ENCODE data around the gene IRGC.

The IRGC gene

GRCh38 chr19:43668406-43669109, 47.3 kb upstream of the IRGC start (continued):
- TF ChIP-seq KLF17 (tag by site-specific recombination; IDR thresholded peaks at IDR 0.05): 0 out of 2 replicates have a peak, but pooled peaks have one; percentile 22
- no peak for TF ChIP-seq ZNF2 (tag by site-specific recombination; IDR thresholded peaks at IDR 0.05)
- TF ChIP-seq RBAK (tag by site-specific recombination; IDR thresholded peaks at IDR 0.05): no peak
- TF ChIP-seq CTCF (tag by site-specific recombination; IDR thresholded peaks at IDR 0.05): no peak
- TF ChIP-seq ZNF704 (tag by site-specific recombination; IDR thresholded peaks at IDR 0.05): no peak
- TF ChIP-seq ZFHX2 (tag by site-specific recombination; conservative IDR thresholded peaks at IDR 0.05): no peak
- TF ChIP-seq ZNF600 (tag by site-specific recombination; IDR thresholded peaks at IDR 0.05): peak; percentile 95
- TF ChIP-seq ZNF830 (tag by site-specific recombination; IDR thresholded peaks at IDR 0.05; ENCODE audit: low read depth): no peak
- no peak for TF ChIP-seq ZNF530 (tag by site-specific recombination; IDR thresholded peaks at IDR 0.05; ENCODE audit: low read depth)
- TF ChIP-seq GLIS2 (tag by site-specific recombination; IDR thresholded peaks at IDR 0.05): no peak
- peak; percentile 90; the same call in 1 of the 2 replicates for TF ChIP-seq ZBTB20 (tag by site-specific recombination; IDR thresholded peaks at IDR 0.05)
- peak; percentile 63 for TF ChIP-seq PRDM10 (tag by site-specific recombination; IDR thresholded peaks at IDR 0.05)
- no peak for TF ChIP-seq SETDB1 (IDR thresholded peaks at IDR 0.05; ENCODE audit: insufficient read length, low read length)
- peak; percentile 87 for TF ChIP-seq ZEB2 (tag by site-specific recombination; IDR thresholded peaks at IDR 0.05)
- TF ChIP-seq OSR2 (tag by site-specific recombination; IDR thresholded peaks at IDR 0.05): no peak
- no peak for TF ChIP-seq ZNF639 (tag by site-specific recombination; IDR thresholded peaks at IDR 0.05)
- no peak for TF ChIP-seq ZNF555 (tag by site-specific recombination; conservative IDR thresholded peaks at IDR 0.05)
- TF ChIP-seq ZSCAN23 (tag by site-specific recombination; IDR thresholded peaks at IDR 0.05): no peak
- peak; percentile 64 for TF ChIP-seq ZNF629 (tag by site-specific recombination; IDR thresholded peaks at IDR 0.05)
- no peak for TF ChIP-seq MEIS1 (CRISPR knock-in tag; IDR thresholded peaks at IDR 0.05; ENCODE audit: borderline replicate concordance)
- peak; percentile 66 for TF ChIP-seq ZNF398 (tag by site-specific recombination; IDR thresholded peaks at IDR 0.05)
- TF ChIP-seq ZNF423 (tag by site-specific recombination; IDR thresholded peaks at IDR 0.05): no peak
- no peak for TF ChIP-seq ZNF518A (tag by site-specific recombination; conservative IDR thresholded peaks at IDR 0.05; ENCODE audit: low read depth)
